GM10266 (cell line): Measurements from ENCODE around the gene HPD.

Source experiments
- DNase-seq: peaks from one replicate; pipeline ENCODE4 v3.0.0; 2012; ENCODE audit errors: extremely low spot score
- TF ChIP-seq, protein P1 (sequence below): IDR thresholded peaks from 2 replicates; pipeline ENCODE4 v1.5.1; 2012; ENCODE audit warnings: mild to moderate bottlenecking, low read depth; ENCODE audit not compliant: control insufficient read depth, insufficient read depth; ENCODE audit errors: missing control alignments

HPD gene

DNA sequence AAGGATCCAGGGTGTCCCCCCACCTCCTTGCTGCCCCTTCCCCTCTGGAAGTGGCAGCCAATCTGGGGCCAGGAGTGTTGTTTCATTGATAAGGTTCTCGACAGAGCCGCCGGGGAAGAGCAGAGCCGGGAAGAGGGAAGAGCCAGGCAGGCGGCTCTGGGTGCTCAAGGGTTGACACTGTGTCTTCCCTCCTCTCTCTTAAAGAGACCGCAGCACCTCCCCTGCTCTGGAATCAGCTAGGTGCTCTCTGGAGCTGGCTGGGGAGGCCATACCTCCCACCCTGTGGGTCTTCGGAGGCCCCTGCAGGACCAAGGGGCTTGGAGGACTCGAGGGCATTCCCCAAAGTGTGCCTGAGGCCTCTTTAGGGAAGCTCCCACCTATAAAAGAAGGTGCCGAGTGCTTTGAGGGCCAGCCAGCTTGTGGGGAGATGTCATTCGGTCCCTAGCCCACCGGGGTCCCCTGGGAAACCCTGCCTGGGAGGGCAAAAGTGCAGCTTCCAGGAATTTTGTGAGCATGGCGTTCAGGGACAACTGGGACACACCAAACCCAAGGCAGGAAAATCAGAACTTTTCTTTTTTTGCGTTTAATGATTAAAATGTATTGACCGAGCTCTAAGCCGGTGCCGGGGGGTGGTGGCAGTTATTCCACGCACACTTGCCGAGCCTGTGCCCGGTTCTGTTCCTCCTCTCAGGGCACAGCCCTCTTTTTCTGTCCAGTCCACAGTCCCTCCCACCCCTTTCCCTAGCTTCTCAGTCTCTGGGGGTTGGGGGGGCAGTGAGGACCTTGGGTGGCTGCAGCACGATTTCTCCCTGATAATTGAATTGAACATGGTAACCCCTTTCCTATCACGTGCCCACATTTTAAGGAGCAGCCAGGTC, 51.9 kb downstream of the HPD start:
- no peak for DNase-seq
- TF ChIP-seq, protein P1, sequence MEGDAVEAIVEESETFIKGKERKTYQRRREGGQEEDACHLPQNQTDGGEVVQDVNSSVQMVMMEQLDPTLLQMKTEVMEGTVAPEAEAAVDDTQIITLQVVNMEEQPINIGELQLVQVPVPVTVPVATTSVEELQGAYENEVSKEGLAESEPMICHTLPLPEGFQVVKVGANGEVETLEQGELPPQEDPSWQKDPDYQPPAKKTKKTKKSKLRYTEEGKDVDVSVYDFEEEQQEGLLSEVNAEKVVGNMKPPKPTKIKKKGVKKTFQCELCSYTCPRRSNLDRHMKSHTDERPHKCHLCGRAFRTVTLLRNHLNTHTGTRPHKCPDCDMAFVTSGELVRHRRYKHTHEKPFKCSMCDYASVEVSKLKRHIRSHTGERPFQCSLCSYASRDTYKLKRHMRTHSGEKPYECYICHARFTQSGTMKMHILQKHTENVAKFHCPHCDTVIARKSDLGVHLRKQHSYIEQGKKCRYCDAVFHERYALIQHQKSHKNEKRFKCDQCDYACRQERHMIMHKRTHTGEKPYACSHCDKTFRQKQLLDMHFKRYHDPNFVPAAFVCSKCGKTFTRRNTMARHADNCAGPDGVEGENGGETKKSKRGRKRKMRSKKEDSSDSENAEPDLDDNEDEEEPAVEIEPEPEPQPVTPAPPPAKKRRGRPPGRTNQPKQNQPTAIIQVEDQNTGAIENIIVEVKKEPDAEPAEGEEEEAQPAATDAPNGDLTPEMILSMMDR = no peak

DNA sequence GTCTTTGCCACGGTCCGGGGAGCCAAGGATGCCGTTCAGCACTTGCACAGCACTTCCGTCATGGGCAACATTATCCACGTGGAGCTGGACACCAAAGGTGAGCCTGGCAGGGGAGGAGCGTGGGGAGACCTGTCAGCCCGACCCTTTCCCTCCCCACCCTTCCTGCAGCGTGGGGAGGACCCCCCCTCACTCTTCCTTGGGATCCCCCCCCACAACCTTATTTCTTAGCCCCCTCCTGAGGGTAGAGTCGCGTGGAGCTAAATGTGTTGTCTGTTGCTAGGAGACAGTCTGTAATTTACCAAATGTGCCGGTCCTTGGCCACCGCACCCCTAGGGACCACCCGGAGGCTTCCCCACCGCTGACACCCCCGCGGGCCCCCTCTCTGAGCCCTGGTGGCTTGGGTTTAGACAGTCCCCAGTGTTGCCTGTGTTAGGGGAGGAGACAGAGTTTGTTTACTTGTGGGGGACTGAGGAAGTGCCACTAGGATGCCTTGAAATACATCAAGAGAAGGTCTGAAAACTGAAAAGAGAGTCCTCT, 52.6 kb downstream of the HPD start:
- TF ChIP-seq, protein P1 = no peak
- no peak for DNase-seq

DNA sequence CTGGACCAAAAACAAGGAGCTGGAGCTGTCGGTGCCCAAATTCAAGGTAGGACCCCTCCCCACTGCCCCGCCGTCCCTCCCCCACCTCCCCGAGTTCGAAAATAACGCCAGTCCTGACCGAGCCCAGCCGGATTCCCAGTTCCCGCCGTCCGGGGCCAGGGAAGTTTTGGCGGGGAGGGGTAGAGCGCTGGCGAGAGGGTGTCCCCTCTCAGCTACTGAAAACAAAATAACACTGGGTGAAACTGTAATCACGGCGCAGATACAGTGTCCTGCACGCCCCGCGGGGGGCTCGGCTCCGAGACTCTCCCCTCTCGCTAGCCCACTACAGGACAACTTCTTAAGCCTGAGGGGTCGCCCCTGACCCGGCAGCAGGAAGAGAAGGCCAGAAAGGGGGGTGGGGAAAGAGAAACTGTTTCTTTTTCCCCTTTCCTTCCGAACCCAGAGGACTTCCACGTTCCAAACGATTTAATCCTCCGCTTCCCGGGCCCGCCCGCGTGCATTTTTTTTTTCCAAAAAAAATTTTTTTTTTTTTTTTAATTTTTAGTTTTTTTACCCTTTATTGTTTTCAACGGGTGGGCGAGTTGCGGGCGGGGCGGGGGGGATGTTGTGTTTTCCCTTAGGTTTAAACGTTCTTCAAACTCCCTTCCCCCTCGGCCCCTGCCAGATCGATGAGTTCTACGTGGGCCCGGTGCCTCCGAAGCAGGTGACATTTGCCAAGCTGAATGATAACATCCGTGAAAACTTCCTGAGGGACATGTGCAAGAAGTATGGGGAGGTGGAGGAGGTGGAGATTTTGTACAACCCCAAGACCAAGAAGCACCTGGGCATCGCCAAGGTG, 53.3 kb downstream of the HPD start:
- DNase-seq = no peak
- TF ChIP-seq, protein P1 = no peak

DNA sequence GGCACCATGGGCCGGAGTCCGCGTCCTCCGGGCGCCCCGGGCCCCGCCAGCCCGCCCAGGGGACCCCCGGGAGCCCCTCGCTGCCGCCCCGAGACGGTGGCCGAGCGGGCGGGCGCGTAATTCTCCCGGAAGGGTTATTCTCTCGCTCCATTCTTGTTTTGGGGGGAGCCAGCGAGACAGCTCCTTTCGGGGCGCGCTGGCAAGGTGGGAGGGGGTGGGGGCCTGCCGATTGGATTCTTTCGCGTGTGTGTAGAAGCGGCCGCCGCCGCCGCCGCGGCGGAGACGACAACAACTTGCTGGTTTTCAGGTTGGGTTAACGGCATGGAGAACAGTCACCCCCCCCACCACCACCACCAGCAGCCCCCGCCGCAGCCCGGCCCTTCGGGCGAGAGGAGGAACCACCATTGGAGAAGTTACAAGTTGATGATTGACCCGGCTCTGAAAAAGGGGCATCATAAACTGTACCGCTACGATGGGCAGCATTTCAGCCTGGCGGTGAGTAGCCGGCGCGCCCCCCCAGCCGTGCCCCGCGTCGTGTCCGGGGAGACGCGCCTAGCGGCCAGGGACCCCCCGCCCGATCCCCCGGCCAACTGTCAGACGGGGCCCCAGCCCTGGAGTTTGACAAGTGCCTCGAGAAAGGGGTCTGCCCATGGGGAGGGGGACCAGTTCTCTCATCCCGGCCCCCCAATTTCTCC, 54.1 kb downstream of the HPD start:
- peak; percentile 64 for DNase-seq

DNA sequence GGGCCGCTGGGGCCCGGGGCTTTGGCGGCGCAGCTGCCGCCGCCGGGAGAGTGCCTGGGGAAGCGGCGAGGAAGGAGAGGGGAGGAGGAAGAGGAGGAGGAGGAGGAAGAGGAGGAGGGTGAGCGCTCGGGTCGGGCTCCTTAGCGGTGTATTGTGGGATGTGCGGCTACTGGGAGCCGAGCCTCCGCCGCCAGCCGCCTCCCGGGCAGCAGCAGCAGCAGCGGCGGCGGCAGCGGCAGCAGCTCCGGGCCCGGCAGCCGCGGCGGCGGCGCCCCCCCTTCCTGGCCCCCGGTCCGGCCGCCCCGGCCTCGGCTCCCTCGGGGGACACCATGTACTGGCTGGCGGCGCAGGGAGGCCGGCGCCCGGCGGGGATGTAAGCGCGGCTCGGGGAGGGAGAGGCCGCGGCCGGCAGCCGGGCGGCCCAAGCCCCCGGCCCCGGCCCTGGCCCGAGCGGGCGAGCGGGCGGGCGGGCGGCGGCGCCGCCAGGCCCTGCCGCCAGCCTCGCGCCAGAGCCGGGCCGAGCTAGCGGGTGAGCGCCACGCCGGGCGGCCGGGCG, 54.7 kb downstream of the HPD start, which contains the start of gene SETD1B:
TSS of gene SETD1B (plus strand) at position 149 of the 556 bp plus-strand sequence. CDS start 729 bp downstream, outside the sequence.
- peak; percentile 61 for DNase-seq
- TF ChIP-seq, protein P1 = no peak

More for the DNA sequence above, 54.1 kb downstream of the HPD start:
- TF ChIP-seq, protein P1 = no peak

DNA sequence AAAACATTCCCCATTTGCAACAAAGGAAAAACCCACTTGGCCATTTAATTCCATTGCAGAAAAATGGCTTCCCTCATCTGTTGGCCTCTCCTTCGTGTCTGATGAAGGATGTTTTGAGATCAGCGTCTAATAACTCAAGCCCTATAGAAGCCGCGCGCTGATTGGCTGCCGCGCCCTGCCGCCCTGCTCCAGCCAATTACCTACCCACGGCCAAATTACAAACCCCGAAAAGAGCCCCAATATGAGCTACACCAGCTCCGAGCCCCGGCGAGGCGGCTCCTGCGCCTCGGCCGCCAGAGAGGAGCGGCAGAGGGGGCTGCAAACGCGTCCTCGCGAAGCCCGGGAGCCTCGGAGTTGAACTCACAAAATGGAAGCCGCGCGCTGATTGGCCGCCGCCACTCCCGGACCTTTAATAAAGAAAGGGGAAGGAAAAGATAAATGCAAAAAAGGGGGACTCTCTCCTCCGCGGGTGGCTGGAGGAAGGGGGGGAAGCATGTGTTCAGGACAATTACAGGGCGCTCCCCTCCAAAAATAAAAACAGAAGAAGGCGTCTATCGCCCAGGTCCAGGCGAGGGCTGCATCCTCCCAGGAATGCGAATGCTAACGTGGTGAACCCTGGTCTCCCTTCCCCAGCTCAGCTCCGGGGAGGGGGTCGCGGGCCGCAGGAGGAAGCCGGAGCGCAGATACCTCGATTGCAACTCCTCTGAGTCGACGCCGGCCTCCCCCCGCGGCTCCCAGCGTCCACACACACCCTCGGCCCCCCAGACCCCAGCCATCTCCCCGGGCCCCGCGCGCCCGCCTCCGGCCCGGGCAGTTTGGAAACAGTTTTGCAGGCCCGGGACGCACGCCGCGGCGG, 55.6 kb downstream of the HPD start:
- DNase-seq = peak; percentile 97
- TF ChIP-seq, protein P1 = no peak
